ENCODE results near the gene KIF26B.

- no peak for TF ChIP-seq POLR2A (IDR thresholded peaks at IDR 0.05)
- TF ChIP-seq, protein P1, sequence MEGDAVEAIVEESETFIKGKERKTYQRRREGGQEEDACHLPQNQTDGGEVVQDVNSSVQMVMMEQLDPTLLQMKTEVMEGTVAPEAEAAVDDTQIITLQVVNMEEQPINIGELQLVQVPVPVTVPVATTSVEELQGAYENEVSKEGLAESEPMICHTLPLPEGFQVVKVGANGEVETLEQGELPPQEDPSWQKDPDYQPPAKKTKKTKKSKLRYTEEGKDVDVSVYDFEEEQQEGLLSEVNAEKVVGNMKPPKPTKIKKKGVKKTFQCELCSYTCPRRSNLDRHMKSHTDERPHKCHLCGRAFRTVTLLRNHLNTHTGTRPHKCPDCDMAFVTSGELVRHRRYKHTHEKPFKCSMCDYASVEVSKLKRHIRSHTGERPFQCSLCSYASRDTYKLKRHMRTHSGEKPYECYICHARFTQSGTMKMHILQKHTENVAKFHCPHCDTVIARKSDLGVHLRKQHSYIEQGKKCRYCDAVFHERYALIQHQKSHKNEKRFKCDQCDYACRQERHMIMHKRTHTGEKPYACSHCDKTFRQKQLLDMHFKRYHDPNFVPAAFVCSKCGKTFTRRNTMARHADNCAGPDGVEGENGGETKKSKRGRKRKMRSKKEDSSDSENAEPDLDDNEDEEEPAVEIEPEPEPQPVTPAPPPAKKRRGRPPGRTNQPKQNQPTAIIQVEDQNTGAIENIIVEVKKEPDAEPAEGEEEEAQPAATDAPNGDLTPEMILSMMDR (IDR thresholded peaks at IDR 0.05) = no peak
Observed at GRCh38 chr1:245247801-245248200, 93.0 kb downstream of the KIF26B start.

All from tibial nerve (tissue), 3 donors.